ENCODE measurements around the gene UBR4.

Gene UBR4

DNA sequence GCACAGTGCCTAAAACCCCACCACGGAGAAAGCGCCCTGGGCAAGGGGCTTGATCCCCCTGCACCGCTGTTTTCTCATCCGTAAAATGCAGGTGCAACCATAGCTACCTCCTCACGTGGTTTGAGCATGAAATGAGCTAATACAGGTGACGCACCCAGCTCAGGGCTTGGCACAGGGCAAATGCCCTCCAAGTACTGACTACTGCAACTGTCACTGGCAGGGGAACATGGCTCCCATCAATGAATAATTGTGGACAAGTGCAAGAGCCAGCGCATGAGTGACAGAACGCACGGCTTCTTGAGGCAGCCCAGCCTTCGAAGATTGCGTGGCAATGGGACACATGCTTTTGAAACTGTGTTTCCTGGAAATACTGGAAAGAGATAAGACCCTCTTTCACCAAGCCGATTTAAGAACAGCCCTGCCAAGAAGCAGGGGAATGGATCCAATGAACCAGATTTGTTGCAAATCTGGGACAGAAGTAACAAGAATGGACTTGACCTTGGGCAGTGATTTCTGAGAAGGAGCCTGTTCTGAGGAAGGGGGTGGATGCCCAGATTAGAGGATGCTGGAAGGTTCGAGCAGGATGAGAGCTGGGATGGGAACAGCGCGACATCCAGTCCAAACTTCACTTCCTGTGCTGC lies 160.8 kb downstream of the UBR4 start:
- no peak for DNase-seq

DNA sequence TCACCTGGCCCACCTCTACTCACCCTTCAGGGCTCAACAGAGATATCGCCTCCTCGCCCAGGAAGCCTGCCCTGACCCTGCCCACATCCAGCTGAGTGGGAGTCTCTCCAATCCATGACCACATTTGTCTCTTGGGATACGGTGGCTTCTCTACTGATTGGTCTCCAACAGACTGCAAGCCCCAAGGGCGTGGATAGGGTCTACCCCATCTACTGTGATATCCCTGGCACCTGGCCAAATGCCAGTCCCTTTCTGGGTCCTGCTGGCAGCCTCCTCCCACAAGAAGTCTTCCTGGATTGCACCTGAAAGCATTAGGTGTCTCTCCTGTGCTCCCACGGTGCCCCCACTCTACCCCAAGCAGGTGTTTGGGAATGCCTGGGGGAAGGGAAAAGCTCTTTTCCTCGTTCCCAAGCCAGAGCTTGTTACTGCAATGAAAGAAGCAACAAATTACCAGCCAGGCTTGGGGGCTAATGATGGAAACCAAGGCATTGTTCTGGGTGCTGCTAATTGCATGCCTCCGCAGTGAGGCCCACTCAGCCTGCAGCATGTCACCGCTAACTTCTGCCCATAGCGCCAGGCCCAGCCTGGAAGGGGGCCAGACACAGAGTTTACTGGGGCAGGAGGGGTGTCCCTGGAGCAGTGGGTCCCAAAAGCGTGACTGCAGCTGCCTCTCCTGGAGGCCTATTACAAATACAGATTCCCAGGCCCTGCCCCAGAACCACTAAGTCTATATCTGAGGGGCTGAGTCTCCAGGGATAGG lies 162.9 kb downstream of the UBR4 start:
- no peak for DNase-seq

DNA sequence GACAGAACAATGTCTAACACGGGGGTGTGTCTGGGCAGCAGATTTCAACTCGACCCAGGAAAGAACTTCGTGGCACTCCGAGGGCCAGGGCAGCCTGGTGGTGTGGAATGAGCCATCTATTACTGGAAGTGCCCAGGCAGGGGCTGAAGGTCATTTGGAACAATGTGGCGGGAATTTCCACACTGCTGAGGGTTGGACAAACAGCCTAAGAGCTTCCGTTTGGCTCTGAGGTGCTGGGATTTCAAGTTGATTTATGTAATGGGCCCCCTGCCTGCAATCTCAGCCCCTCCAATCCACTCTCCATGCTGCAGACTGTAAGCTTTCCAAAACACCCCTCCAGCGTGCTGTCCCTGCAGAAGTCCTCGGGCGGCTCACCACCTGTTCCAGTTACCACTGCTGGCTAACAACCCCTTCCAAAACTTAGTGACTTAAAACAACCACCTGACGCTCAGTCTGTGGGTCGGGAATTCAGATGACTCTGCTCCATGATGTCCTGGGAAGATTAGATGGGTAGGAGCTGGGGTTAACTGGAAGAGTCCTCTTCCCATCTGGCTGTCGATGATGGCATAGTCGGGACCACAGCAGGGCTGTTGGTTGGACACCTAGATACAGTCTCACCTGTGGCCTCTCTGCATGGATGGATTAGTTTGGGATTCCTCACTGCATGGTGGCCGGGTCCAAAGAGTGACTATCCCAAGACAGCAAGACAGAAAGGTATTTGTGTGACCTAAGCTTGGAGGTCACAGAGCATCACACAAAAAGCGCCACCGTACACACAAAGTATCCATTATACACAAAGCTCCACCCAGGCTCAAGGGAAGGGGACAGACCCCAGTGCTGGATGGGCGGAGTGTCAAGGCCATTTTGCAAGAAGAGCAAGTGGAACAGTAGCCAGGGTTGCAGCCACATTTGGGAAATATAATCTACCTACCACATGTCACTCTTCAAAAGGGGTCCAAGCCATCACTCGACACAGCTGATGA lies 163.9 kb downstream of the UBR4 start:
- DNase-seq, result no peak

DNA sequence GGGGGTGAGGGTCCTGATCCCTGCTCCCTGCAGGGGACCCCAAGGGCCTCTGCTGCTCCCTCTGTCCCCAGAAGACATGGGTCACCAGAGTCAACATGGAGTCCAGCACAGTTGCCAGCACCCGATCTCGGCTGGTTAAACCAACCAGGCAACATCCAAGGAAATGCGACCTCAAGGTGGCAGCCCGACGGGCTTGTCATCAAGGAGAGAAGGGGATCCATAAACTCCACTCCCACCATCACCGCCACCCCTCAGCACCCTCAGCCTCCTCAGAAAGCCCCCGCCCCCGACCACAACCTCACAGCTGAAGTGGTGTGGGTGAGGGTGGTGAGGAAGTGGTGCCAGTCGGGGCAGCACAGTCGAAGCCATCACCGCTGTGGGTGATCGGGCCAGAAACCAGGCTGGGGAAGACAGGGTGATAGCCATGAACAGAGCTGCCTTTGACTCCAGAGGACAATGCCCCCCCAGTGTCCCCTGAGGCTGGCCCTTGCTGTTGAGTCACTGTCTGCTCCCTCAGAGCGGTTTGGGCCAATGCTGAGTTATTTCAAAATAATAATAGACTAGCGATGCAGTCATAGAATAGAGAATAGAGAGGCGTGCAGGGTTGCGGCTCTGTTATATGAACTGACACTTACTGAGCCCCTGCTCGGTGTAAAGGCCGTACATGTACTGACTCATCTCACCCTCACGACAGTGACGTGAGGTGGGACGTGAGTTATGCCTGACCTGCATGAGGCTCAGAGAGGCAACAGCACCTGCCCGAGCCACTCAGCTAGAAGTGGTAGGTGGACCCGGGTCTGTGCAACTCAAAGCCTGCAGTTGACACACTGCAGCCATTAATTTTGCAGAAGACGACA lies 164.9 kb downstream of the UBR4 start:
- DNase-seq, result no peak

DNA sequence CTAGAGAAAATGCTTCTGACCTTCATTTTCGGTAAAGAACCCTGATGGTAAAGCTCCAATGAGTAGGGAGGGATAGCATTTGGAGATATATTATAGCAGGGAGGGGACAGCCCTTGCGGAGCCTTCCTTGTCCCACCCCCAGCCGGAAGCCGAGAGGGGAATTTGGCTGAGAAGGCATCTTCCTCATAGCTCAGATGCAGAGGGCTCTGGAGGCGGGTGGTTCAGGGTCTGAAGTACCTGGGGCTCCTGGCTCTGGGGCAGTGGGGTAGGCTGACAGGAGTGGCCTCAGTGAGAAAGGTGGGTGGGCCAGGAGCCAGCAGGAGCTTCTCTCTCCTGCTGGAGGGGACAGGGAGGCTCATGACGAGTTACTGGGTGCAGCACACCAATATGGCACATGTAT lies 165.6 kb downstream of the UBR4 start:
- no peak for DNase-seq

DNA sequence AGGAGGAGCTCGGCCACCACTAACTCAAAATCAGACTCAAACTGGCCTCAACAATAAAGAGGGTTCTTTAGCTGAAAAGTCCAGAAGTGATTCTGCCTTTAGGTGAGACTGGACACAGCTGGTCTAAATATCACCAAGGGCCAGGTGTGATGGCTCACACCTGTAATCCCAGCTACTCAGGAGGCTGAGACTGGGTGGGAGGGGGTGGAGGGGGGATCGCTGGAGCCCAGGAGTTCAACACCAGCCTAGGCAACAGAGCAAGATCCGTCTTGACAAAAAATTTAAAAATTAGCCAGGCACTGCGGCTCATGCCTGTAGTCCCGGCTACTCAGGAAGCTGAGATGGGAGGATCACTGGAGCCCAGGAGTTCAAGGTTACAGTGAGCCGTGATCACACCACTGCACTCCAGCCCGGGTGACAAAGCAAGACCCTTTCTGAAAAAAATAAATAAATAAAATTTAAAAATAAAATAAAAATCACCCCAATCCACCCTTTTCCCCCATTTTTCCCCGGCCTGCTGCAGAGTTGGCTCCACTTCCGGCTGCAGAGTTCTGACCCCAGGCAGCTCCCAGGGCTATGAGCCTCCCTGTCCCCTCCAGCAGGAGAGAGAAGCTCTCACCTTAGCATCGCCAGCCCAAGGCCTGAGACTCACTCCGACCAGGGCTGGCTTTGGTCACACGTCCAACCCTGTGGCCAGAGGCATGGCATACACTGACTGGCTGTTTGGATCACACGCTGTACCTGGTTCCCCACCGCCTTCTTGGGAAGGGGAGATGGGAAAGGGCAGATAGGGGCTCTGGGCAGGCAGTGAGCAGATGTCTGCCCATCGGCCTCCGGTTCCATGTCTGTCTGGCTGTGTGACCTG lies 166.3 kb downstream of the UBR4 start:
- DNase-seq, result no peak

DNA sequence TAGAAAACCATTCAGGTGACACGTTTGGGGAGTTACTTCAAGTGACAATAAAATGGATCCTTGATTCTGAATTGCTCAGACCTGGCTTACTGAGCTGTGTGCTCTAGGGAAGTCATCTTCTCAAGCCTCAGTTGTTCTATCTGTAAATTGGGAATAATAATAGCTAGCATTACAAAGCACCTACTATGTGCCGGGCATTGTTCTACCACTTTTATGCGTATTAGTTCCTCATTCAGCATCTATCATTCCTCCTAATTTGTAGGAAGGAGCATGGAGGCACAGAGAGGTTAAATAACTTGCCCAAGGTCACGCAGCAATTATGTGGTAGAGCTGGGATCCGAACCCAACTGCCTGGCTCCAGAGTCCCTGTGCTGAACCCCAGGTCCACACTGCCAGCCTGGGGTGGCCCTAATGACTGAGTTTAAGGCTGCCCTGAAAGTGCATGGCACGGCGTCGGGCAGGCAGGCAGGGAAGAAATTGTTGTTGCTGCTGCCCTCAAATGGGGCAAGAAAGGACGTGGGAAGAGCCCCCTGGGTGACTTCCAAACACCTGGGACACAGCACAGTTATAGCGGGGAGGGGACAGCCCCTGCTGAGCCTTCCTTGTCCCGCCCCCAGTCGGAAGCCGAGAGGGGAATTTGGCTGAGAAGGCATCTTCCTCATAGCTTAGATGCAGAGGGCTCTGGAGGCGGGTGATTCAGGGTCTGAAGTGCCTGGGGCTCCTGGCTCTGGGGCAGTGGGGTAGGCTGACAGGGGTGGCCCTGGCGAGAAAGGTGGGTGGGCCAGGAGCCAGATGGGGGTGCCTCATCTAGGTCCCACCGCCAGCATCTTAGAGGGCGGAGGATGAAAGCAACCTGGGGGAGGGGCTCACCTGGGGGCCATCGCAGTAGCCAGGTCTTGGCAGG lies 167.1 kb downstream of the UBR4 start:
- no peak for DNase-seq

DNA sequence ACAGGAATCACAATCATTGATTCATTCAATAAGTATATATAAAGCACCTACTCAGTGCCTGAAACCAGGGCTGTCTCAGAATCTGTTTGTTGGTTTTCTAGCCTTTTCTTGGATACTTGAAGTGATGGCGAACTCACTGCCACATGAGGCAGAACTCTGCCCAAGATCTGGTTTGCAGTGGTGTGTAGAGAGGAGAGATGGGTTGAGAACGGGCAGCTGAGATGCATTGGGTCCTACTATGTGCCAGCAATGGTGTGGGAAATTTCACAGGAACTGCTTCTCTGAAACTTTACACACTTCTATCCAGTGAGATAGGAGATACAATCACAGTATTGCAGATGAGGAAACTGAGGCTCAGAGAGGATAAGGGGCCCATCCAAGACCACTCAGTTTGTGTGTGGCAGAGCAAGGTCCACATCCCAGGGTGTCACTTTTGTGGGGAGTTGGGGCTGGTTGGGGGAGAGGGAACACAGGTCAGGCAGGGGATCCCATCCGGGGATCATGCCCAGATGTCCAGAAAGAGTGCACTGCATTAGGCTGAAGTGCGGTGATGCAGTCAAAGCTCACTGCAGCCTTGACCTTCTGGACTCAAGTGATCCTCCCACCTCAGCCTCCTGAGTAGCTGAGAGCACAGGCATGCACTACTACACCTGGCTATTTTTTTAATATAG lies 169.9 kb downstream of the UBR4 start:
- no peak for DNase-seq

DNA sequence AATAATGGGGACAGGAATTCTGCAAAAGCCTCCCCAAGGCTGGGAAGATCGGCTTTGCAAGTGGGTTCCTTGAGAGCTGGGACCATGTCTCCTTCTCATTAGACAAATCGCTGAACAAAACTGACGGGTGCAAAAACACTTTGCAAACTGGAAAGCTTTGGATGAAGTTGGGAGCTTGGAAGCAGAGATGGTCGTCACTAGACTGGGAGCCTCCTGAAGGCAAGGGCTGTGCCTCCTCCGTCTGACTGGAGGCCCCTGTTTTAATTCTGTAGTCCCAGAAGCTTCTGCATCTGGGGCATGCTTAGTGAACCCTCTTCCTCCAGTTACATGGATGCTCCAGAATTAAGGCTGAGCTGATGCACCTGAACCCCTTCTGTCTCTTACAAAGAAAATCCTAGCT lies 171.3 kb downstream of the UBR4 start:
- DNase-seq, result no peak

DNA sequence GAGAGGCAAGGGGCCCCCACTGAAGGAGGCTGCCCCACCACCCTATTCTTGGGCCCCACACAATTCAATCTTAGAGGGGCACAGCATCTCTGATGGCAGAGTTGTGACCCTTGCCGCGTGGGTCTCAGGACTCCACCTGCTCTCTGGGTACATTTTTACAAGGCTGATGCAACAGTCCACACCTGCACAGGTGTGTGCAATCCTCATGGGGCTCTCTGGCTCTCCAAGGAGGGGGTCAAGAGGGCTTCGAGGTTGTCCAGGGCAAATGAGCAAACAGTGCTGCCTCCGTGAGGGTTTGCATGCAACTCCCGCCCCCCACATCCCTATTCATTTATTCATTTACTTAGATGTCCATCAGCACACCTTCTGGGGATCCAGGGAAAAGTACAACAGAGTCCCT lies 172.0 kb downstream of the UBR4 start:
- DNase-seq, result no peak

DNA sequence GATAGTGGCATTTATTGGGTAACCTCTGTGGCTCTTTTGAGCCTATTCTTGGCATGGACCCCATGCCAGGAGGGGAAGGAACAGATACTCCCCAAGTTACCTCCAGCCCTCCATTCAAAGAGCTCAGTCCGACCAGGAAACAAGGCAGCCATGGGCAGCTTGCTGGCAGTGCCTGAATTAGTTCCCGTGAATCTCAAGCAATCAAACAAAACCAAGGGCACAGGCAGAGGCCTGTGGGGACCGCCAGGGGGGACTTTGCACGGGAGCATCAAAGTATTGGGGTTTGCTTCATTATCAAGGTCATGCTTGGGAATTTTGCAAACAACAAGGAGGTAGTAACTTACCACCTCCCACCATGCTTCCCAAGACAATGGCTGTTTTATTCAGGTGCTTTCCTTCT lies 172.4 kb downstream of the UBR4 start:
- no peak for DNase-seq

DNA sequence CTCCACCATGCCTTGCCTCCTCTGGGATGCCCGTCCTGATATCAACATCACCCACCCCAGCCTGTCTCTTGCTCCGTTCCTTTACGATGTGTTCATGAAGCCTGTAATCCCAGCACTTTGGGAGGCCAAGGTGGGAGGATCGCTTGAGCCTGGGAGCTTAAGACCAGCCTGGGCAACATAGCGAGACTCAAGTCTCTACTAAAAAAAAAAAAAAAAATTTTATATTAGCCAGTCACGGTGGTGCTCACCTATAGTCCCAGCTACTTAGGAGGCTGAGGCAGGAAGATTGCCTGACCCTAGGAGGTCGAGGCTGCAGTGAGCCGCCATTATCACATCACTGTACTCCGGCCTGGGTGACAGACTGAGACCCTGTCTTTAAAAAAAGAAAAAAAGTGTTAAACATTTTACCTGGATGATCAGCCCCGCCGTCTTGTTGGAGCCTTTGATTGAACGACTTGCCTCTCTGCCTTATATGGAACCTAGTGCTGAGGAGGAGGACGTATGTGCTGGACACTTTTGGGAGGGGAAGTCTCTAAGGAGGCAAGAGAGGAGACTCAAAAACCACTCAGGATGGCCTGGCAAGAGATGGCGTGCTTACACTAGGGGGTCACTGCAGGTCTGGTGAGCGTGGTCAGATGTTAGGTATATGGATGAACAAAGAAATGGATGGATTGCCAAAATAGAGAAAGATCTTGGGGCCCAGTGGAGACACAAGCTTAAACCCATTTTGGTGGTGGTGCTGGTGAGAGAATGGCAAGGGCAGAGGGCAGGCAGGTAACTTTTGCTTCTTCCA lies 173.1 kb downstream of the UBR4 start:
- DNase-seq, result no peak

DNA sequence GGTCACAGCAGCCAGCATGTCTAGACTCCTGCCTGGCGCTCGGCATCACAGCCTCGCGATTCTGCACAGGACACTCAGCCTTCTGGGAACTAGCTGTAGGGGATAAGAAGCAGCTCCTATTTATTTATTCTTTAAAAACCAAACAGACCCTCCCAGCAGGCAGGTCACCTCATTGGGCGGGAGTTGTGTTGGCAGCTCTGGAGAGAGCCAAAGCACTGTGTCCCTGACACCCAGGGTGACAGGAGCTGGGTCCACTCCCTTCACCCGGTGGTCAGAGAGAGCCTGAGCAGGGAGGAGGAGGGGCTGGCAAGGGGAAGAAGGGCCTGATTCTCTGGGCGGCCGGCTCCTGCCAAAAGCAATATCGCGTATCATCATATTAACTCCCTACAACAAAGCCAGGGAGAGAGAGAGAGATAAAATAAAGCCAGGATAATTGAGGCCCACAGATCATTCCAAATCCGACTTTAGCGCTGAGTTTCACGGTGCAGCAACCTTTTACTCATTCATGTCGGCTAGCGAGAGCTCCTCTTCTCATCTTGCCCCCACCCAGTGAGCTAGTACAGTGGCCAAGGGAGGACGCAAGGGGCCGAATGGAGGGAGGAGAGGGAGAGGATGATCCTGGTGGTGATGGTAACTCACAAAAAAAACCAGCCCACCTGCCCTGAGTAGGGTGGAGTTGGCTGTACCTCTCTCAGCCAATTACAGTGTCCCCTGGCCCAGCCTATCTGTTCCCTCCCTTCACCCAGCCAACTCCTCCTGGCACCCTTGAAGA lies 173.8 kb downstream of the UBR4 start:
- DNase-seq, result no peak

DNA sequence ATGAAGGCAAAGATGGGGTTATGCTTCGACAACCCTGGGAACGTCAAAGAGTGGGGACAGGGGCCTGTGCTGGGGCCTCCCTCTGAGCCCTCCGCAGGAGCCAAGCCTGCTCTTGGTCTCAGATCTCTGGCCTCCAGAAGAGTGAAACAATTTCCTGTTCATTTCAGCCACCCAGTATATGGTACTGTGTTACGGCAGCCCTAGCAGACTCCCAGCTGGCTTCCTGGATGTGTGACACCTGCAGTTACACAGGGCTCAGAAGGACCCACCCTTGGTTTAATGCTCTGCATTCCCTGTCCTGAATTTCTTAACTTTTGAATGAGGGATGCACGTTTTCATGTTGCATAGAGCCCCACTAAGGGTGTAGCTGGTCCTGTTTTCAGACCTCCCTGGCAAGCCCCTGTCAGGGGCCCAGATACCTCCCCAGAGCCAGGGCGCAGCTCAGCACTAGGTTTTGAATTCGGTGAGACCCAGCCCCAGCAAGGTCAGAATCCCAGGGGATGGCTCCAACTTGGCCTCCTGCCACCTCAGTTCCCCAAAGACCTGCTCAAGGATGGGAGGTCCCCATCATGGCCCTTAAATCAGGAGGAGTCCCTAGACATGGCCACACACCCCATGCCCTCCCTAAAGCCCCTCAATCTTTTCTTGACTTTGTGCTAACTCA lies 174.6 kb downstream of the UBR4 start:
- no peak for DNase-seq

DNA sequence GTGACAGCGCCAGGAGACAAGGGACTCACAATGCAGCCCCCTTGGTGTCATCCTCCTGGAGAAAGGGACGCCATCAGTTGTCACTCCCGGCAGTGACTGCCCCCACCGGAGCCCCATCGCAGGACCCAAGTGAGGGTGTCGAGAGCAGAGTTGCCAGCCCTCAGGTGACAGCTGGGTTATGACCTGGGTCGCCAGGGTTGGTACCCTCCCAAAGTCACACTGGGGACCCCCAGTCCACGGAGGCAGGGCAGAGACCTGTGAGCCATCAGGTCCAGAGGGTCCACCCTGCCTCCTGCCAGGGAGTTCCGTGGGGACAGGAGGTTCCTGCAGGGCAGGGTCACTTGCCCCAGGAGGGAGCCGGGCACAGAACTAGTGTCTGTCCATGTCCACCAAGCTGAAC lies 175.3 kb downstream of the UBR4 start:
- DNase-seq, result no peak

DNA sequence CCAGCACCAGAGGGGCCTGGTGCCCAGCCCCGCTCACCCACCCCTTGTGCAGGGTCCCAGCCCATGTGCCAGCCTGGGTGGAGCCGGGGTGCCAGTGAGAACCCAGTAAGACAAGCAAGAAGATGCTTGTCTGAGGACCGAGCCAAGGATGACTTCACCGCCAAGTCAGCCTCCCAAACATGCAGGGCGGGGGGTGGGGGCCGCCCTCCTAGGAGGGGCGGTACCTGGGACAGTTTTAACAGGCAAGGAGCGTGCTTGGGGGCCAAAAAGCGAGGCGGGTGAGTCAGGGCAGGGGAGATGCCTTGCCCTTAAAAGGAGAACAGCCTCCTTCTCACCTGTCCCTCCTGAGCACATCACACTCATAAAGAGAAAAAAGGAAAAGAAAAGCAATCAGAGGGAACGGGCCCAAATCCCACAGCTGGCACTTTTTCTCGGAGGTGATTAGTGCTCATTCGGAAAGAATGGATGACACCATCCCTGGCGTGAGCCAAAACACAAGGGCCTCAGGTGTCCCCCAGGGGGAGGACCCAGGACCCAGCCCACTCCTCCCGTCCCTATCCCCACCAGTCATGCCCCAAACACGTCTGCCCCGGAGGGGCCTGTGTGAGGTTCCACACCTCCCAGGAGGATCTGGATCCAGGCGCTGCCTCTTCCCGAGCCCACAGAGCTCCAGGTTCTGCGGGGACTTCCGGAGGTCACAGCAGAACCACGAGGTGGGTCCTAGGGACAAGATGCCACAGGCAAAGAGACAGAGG lies 176.0 kb downstream of the UBR4 start:
- no peak for DNase-seq

DNA sequence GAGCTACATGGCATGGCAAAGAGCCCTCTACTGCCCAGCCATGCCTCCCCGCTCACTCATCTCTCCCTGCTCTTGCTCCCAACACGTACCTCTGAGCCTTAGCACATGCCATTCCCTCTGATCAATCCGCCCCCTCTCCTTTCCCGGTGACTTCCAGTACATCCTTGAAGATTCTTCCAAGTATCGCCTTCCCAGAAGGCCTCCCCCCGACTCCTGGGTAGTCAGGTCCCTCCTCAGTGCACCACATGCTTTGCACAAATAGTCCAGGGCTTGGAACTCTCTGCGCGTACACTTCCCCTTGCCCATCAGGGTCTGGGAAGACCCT lies 176.6 kb downstream of the UBR4 start:
- DNase-seq, result no peak

Measured in activated CD4-positive, alpha-beta T cell treated with anti-CD3 and anti-CD28 coated beads, Interleukin-2, amount 50 U/mL, for 1 hour (primary cell).